ENCODE data around the gene ZNF611. TPM values are rescaled to one million over a fixed set of nuclear protein-coding genes. Genes with fewer than 3 reads are reported as not detected.
"Not testable (repeated sequence)": the region's sequence is repeated elsewhere in the genome, so short reads cannot be mapped to it uniquely, and the experiment has no call there.

Gene ZNF611
- total and polyA plus RNA-seq, 9 of the 15 experiments (the other 6 are each of a cell fraction or from before 2014, with no cell fraction given) = 3.7 to 29.6 (median 12.8) TPM

- TF ChIP-seq E2F5 (CRISPR knock-in tag; IDR thresholded peaks at IDR 0.05) = no peak
- no peak for TF ChIP-seq ZNF384 (IDR thresholded peaks at IDR 0.05; ENCODE audit: low read depth, low read length)
- TF ChIP-seq L3MBTL2 (IDR thresholded peaks at IDR 0.05) = no peak
Observed at GRCh38 chr19:52700673-52701072, 34.2 kb downstream of the ZNF611 start (continued).

- H3K36me3 ChIP-seq (ENCODE audit: control insufficient read depth, insufficient read depth, low read length); H3K27me3 ChIP-seq (ENCODE audit: control insufficient read depth in 2 of 2, insufficient read depth in 2 of 2, low read length in 2 of 2); H2AFZ ChIP-seq (ENCODE audit: low read depth, low read length); H3K4me1 ChIP-seq (replicated peaks in 1 of 2; ENCODE audit: control insufficient read depth in 2 of 2, insufficient read depth in 2 of 2, low read length in 2 of 2); CTCF ChIA-PET (ENCODE audit: low intra/inter-chr PET ratio); H3K9ac ChIP-seq (ENCODE audit: insufficient read depth in 1 of 2, low read depth in 2 of 2, low read length in 2 of 2); BruUV-seq (replicated peaks); H3K4me2 ChIP-seq (ENCODE audit: insufficient read depth, low read length); H3K9me3 ChIP-seq (replicated peaks; ENCODE audit: control insufficient read depth, insufficient read depth, low read depth, low read length); FAIRE-seq; H3K4me3 ChIP-seq; H3K9me1 ChIP-seq (ENCODE audit: control insufficient read depth, insufficient read depth, low read length); H3K79me2 ChIP-seq (ENCODE audit: control insufficient read depth, insufficient read depth, low read length); H3K27ac ChIP-seq (ENCODE audit: extremely low read depth, low read depth, low read length); H4K20me1 ChIP-seq (replicated peaks; ENCODE audit: control insufficient read depth, insufficient read depth, low read length); in situ Hi-C loops (cut with MboI); TF ChIP-seq REST (CRISPR knock-in tag; IDR thresholded peaks at IDR 0.05; ENCODE audit: low read depth): not testable (repeated sequence)
- POLR2A ChIA-PET = interaction anchor here (1.0 kb wide), 1 partner anchor 11 kb away, joined by 4 read pairs; no protein-coding TSS in a partner anchor
- TF ChIP-seq RAD21 (CRISPR knock-in tag; conservative IDR thresholded peaks at IDR 0.05 in 1 of 2, IDR thresholded peaks at IDR 0.05 in 1 of 2) = peak in 1 of 2 experiments; percentile 42; a peak in 2 of 4 replicates
- TF ChIP-seq REST (IDR thresholded peaks at IDR 0.05; ENCODE audit: borderline replicate concordance) = peak; percentile 19; the same call in 1 of the 2 replicates
- TF ChIP-seq CTCF (IDR thresholded peaks at IDR 0.05 in 2 of 3, conservative IDR thresholded peaks at IDR 0.05 in 1 of 3; ENCODE audit: insufficient read depth in 2 of 3, low read depth in 1 of 3, low read length in 3 of 3) = peak in 1 of 3 experiments; percentile 21; a peak in 2 of 6 replicates
- DNase-seq (ENCODE audit: extremely low read depth in 1 of 4, low spot score in 3 of 4) (peak in 1 of 4 experiments; percentile 42), ATAC-seq (peak; percentile 67; the same call in 2 of the 3 replicates)
- intact Hi-C loops (cut with micrococcal nuclease) = loop anchor here (10.0 kb wide), 1 partner anchor 175 kb away; the partner anchor contains the start of gene ZNF808
- 91% methylated on average over 4 of the region's 5 CpGs for WGBS (ENCODE audit: insufficient coverage, low coverage, missing lambda C conversion rate)
Observed at GRCh38 chr19:52699555-52699954, 35.3 kb downstream of the ZNF611 start.

Measured in K562 (cell line).